Measurements from ENCODE around the gene DGUOK.

DGUOK gene

GRCh38 chr2:73935641-73936040 lies 9.0 kb downstream of the DGUOK start:
- no peaks in the 10 kb centered on the region for H4K20me1 ChIP-seq (ENCODE audit: insufficient read depth, low read length)

GRCh38 chr2:73937103-73937885 lies 10.6 kb downstream of the DGUOK start:
- Histone ChIP-seq H3F3A (ENCODE audit: insufficient read depth, low read length) (no peaks in the 10 kb centered on the region), H3K4me1 (ENCODE audit: insufficient read depth, low read length, severe bottlenecking) (no peaks in the 10 kb centered on the region), H3K4me2 (ENCODE audit: low read length) (no peak overlapping the region), H3K9me2 (ENCODE audit: low read depth, low read length) (no peaks in the 10 kb centered on the region), H3K9me3 (ENCODE audit: low read length) (no peaks in the 10 kb centered on the region), H3K4me3 (ENCODE audit: low read depth, low read length, poor library complexity, severe bottlenecking) (no peak overlapping the region), H3K27me3 (ENCODE audit: insufficient read depth, low read length) (no peaks in the 10 kb centered on the region), H3K9ac (ENCODE audit: low read length) (no peak overlapping the region), H3K27ac (ENCODE audit: low read depth, low read length, poor library complexity, severe bottlenecking) (no peak overlapping the region), H2AFZ (ENCODE audit: low read length) (no peak overlapping the region), H3K36me3 (ENCODE audit: insufficient read depth, low read length) (peaks cover 73% of the 10 kb centered on the region), H4K20me1 (ENCODE audit: insufficient read depth, low read length) (no peaks in the 10 kb centered on the region), H3K79me2 (ENCODE audit: insufficient read depth, low read length) (peaks cover 33% of the 10 kb centered on the region)
- TF ChIP-seq EZH2 (IDR thresholded peaks at IDR 0.05; ENCODE audit: borderline replicate concordance, low read length) (no peak), CTCF (IDR thresholded peaks at IDR 0.05; ENCODE audit: low read length) (no peak)

More at GRCh38 chr2:73935641-73936040, 9.0 kb downstream of the DGUOK start:
- no peak overlapping the region for H3K4me2 ChIP-seq (ENCODE audit: low read length)
- no peak overlapping the region for H3K4me3 ChIP-seq (ENCODE audit: low read depth, low read length, poor library complexity, severe bottlenecking)
- no peak for TF ChIP-seq EZH2 (IDR thresholded peaks at IDR 0.05; ENCODE audit: borderline replicate concordance, low read length)
- TF ChIP-seq CTCF (IDR thresholded peaks at IDR 0.05; ENCODE audit: low read length) = no peak
- peaks cover 80% of the 10 kb centered on the region for H3K36me3 ChIP-seq (ENCODE audit: insufficient read depth, low read length)
- no peaks in the 10 kb centered on the region for H3K9me3 ChIP-seq (ENCODE audit: low read length)
- no peaks in the 10 kb centered on the region for H3K9me2 ChIP-seq (ENCODE audit: low read depth, low read length)
- no peaks in the 10 kb centered on the region for H3K4me1 ChIP-seq (ENCODE audit: insufficient read depth, low read length, severe bottlenecking)
- H3K79me2 ChIP-seq (ENCODE audit: insufficient read depth, low read length) = peaks cover 31% of the 10 kb centered on the region
- H3F3A ChIP-seq (ENCODE audit: insufficient read depth, low read length) = no peaks in the 10 kb centered on the region
- H3K27me3 ChIP-seq (ENCODE audit: insufficient read depth, low read length) = no peaks in the 10 kb centered on the region
- no peak overlapping the region for H2AFZ ChIP-seq (ENCODE audit: low read length)
- no peak overlapping the region for H3K27ac ChIP-seq (ENCODE audit: low read depth, low read length, poor library complexity, severe bottlenecking)
- H3K9ac ChIP-seq (ENCODE audit: low read length) = no peak overlapping the region

- Histone ChIP-seq H3K9me2 (ENCODE audit: low read depth, low read length) (no peaks in the 10 kb centered on the region), H3F3A (ENCODE audit: insufficient read depth, low read length) (no peaks in the 10 kb centered on the region), H3K36me3 (ENCODE audit: insufficient read depth, low read length) (peaks cover 73% of the 10 kb centered on the region), H3K4me2 (ENCODE audit: low read length) (no peak overlapping the region), H2AFZ (ENCODE audit: low read length) (no peak overlapping the region), H3K27ac (ENCODE audit: low read depth, low read length, poor library complexity, severe bottlenecking) (no peak overlapping the region), H3K4me3 (ENCODE audit: low read depth, low read length, poor library complexity, severe bottlenecking) (no peak overlapping the region), H3K9ac (ENCODE audit: low read length) (no peak overlapping the region), H4K20me1 (ENCODE audit: insufficient read depth, low read length) (no peaks in the 10 kb centered on the region), H3K9me3 (ENCODE audit: low read length) (no peaks in the 10 kb centered on the region), H3K27me3 (ENCODE audit: insufficient read depth, low read length) (no peaks in the 10 kb centered on the region), H3K4me1 (ENCODE audit: insufficient read depth, low read length, severe bottlenecking) (no peaks in the 10 kb centered on the region), H3K79me2 (ENCODE audit: insufficient read depth, low read length) (peaks cover 34% of the 10 kb centered on the region)
- no peak for TF ChIP-seq EZH2 (IDR thresholded peaks at IDR 0.05; ENCODE audit: borderline replicate concordance, low read length)
- TF ChIP-seq CTCF (IDR thresholded peaks at IDR 0.05; ENCODE audit: low read length) = no peak
Measured at GRCh38 chr2:73937899-73938298, 11.2 kb downstream of the DGUOK start.

Data from OCI-LY1 (cell line).